Activated CD4-positive, alpha-beta T cell treated with anti-CD3 and anti-CD28 coated beads for 36 hours (primary cell): ENCODE measurements around the gene IL9R. TPM values are rescaled to one million over a fixed set of nuclear protein-coding genes. Genes with fewer than 3 reads are reported as not detected.

Experiments
- total RNA-seq, 2 experiments: library from RNA; stranded (reverse); gene quantifications; one replicate each; pipeline ENCODE4 v1.2.3, GENCODE V29; 2021

Gene IL9R
- total RNA-seq, 2 experiments from 2014 or later: 1.2 to 2.0 TPM

Other genes starting within 250 kb of the IL9R start
- 10 to 100 TPM; 34.9 to 37.2 TPM for gene VAMP7, start 116.4 kb upstream of the IL9R start, total RNA-seq